CD4-positive, alpha-beta memory T cell (primary cell): ENCODE measurements around the gene ADGRG6. TPM values are rescaled to one million over a fixed set of nuclear protein-coding genes. Genes with fewer than 3 reads are reported as not detected.
A peak's percentile ranks its signal among the peaks of the same experiment; 100 is the strongest.

Source experiments
- CTCF ChIA-PET: fragments of 350-600 bp; sonication (Branson Sonifier 250); formaldehyde crosslinking; loops from one replicate; lab custom pipeline; 2021; ENCODE audit warnings: inconsistent platforms; ENCODE audit not compliant: partially characterized antibody; lab: Charles Lee
- POLR2A ChIA-PET: fragments of 350-600 bp; sonication (Branson Sonifier 250); formaldehyde crosslinking; loops from one replicate; lab custom pipeline; 2021; ENCODE audit not compliant: partially characterized antibody; lab: Charles Lee
- DNase-seq, 5 donors: peaks; one replicate each; pipeline versions ENCODE4 v3.0.0 to v3.0.0-alpha.2; 2020 to 2022; ENCODE audit warnings: mixed read lengths in 1 of 5
- H3K27ac ChIP-seq: one replicate; pipeline ENCODE4 v1.7.0; 2013; ENCODE audit warnings: low read depth, low read length
- H3K27me3 ChIP-seq: 2 replicates; pipeline ENCODE4 v1.7.0; 2013; ENCODE audit warnings: mild to moderate bottlenecking, low read length, moderate library complexity; ENCODE audit not compliant: insufficient read depth
- H3K36me3 ChIP-seq: 2 replicates; pipeline ENCODE4 v1.7.0; 2013; ENCODE audit warnings: mild to moderate bottlenecking, low read length, moderate library complexity; ENCODE audit not compliant: insufficient read depth
- H3K4me1 ChIP-seq: 2 replicates; pipeline ENCODE4 v1.7.0; 2013; ENCODE audit warnings: mild to moderate bottlenecking, low read length, moderate library complexity; ENCODE audit not compliant: insufficient read depth
- H3K4me3 ChIP-seq, 2 donors: one replicate each; pipeline ENCODE4 v1.7.0; 2013; ENCODE audit warnings: low read length in 2 of 2, mild to moderate bottlenecking in 1 of 2
- H3K9me3 ChIP-seq, 2 donors: one replicate each; pipeline ENCODE4 v1.7.0; 2013; ENCODE audit warnings: low read length in 2 of 2, control low read depth in 1 of 2; ENCODE audit not compliant: control insufficient read depth in 1 of 2
- H3K27ac Mint-ChIP-seq, 7 donors: one replicate each; pipeline ENCODE4 v1.8.0; 2020 to 2021; ENCODE audit warnings: mixed read lengths in 7 of 7, mild to moderate bottlenecking in 6 of 7, inconsistent platforms in 3 of 7, moderate library complexity in 3 of 7
- H3K27me3 Mint-ChIP-seq, 2 donors: one replicate each; pipeline ENCODE4 v1.8.0; 2020 to 2021; ENCODE audit warnings: mixed read lengths in 2 of 2
- H3K36me3 Mint-ChIP-seq, 2 donors: one replicate each; pipeline ENCODE4 v1.8.0; 2020 to 2021; ENCODE audit warnings: mixed read lengths in 2 of 2, inconsistent platforms in 1 of 2, mild to moderate bottlenecking in 1 of 2
- H3K4me1 Mint-ChIP-seq, 4 donors: one replicate each; pipeline ENCODE4 v1.8.0; 2020 to 2021; ENCODE audit warnings: mixed read lengths in 4 of 4, mild to moderate bottlenecking in 1 of 4
- H3K4me3 Mint-ChIP-seq, 8 donors: one replicate each; pipeline ENCODE4 v1.8.0; 2020 to 2021; ENCODE audit warnings: mixed read lengths in 8 of 8, mild to moderate bottlenecking in 7 of 8, moderate library complexity in 6 of 8, inconsistent platforms in 3 of 8
- H3K9me3 Mint-ChIP-seq, 8 donors: one replicate each; pipeline ENCODE4 v1.8.0; 2020 to 2021; ENCODE audit warnings: mixed read lengths in 8 of 8, mild to moderate bottlenecking in 5 of 8, inconsistent platforms in 3 of 8, moderate library complexity in 1 of 8
- intact Hi-C: fragments of 100-400 bp; cut with micrococcal nuclease; formaldehyde crosslinking; loops from one replicate; pipeline ENCODE4 v1.15.1; 2023
- polyA plus RNA-seq, 2 donors: library from polyadenylated mRNA; unstranded; fragments of 300-500 nt; fragmentation: Illumina TruSeq; gene quantifications; one replicate each; pipeline ENCODE4 v1.2.3, GENCODE V29; 2021
- total RNA-seq, 2 experiments: library from RNA; stranded (reverse); gene quantifications; one replicate each; pipeline ENCODE4 v1.2.3, GENCODE V29; 2021

Gene ADGRG6
- total and polyA plus RNA-seq, 4 experiments from 2014 or later, result 0.22 to 0.47 TPM; not detected in 2

- no peak overlapping the region for H3K27ac ChIP-seq
- H3K9me3 ChIP-seq, result no peaks in the 10 kb centered on the region
- H3K4me1 ChIP-seq, result no peaks in the 10 kb centered on the region
- H3K27me3 Mint-ChIP-seq, result peaks cover 0 to under 1% of the 10 kb centered on the region in 2 donors
- no peaks in the 10 kb centered on the region for H3K36me3 ChIP-seq
- POLR2A ChIA-PET, result no interaction called here
- CTCF ChIA-PET, result interaction anchor here (1.0 to 3.4 kb wide), 5 partner anchors 93 to 1538 kb away, joined by 3 to 47 read pairs (median 14); no protein-coding TSS in a partner anchor
- no peaks in the 10 kb centered on the region for H3K27me3 ChIP-seq
- no peak overlapping the region for H3K4me3 Mint-ChIP-seq
- intact Hi-C loops, result no loop called here
- peaks cover 0 to 2% (median 0%) of the 10 kb centered on the region in 8 donors for H3K9me3 Mint-ChIP-seq
- no peak overlapping the region for H3K27ac Mint-ChIP-seq
- no peak for DNase-seq
- H3K36me3 Mint-ChIP-seq, result no peaks in the 10 kb centered on the region
- peaks cover 0 to 5% (median 2%) of the 10 kb centered on the region in 4 donors for H3K4me1 Mint-ChIP-seq
- H3K4me3 ChIP-seq, result no peak overlapping the region
Measured at GRCh38 chr6:142476452-142476851, 174.6 kb downstream of the ADGRG6 start.

- no peak overlapping the region for H3K27ac Mint-ChIP-seq
- CTCF ChIA-PET, result interaction anchor here (0.9 kb wide), 1 partner anchor 91 kb away, joined by 3 read pairs; no protein-coding TSS in a partner anchor
- no peak for DNase-seq
- H3K4me3 Mint-ChIP-seq, result no peak overlapping the region
- H3K9me3 Mint-ChIP-seq, result peaks cover 0 to 2% (median 0%) of the 10 kb centered on the region in 8 donors
- peaks cover 0 to 5% (median 2%) of the 10 kb centered on the region in 4 donors for H3K4me1 Mint-ChIP-seq
- H3K27me3 ChIP-seq, result no peaks in the 10 kb centered on the region
- no peak overlapping the region for H3K27ac ChIP-seq
- POLR2A ChIA-PET, result no interaction called here
- intact Hi-C loops, result no loop called here
- no peaks in the 10 kb centered on the region for H3K36me3 ChIP-seq
- no peaks in the 10 kb centered on the region for H3K36me3 Mint-ChIP-seq
- H3K4me1 ChIP-seq, result no peaks in the 10 kb centered on the region
- no peaks in the 10 kb centered on the region for H3K9me3 ChIP-seq
- H3K27me3 Mint-ChIP-seq, result peaks cover 2 to 7% of the 10 kb centered on the region in 2 donors
- H3K4me3 ChIP-seq, result no peak overlapping the region
Measured at GRCh38 chr6:142478117-142478516, 176.3 kb downstream of the ADGRG6 start.

GRCh38 chr6:142481466-142481865 lies 179.7 kb downstream of the ADGRG6 start:
- peaks cover 2 to 8% of the 10 kb centered on the region in 2 donors for H3K27me3 Mint-ChIP-seq
- no peak overlapping the region for H3K27ac Mint-ChIP-seq
- H3K4me1 ChIP-seq, result no peaks in the 10 kb centered on the region
- CTCF ChIA-PET, result interaction anchor here (3.2 kb wide), 1 partner anchor 9 kb away, joined by 14 read pairs; no protein-coding TSS in a partner anchor
- intact Hi-C loops, result no loop called here
- H3K4me3 Mint-ChIP-seq, result peak overlapping the region in 1 of 8 donors; percentile 2
- H3K9me3 ChIP-seq, result no peaks in the 10 kb centered on the region
- H3K9me3 Mint-ChIP-seq, result peaks cover 0 to 4% (median 0%) of the 10 kb centered on the region in 8 donors
- no peaks in the 10 kb centered on the region for H3K36me3 ChIP-seq
- H3K27ac ChIP-seq, result no peak overlapping the region
- H3K4me3 ChIP-seq, result no peak overlapping the region
- peaks cover 0 to 2% (median 0%) of the 10 kb centered on the region in 4 donors for H3K4me1 Mint-ChIP-seq
- POLR2A ChIA-PET, result no interaction called here
- no peaks in the 10 kb centered on the region for H3K36me3 Mint-ChIP-seq
- no peaks in the 10 kb centered on the region for H3K27me3 ChIP-seq
- DNase-seq, result no peak

GRCh38 chr6:142482249-142482648 lies 180.4 kb downstream of the ADGRG6 start:
- H3K4me3 ChIP-seq, result no peak overlapping the region
- Mint-ChIP-seq H3K9me3 (peaks cover 0 to 4% (median 0%) of the 10 kb centered on the region in 8 donors), H3K36me3 (no peaks in the 10 kb centered on the region), H3K4me1 (peaks cover 0 to 2% (median 0%) of the 10 kb centered on the region in 4 donors), H3K27me3 (peaks cover 2 to 8% of the 10 kb centered on the region in 2 donors), H3K4me3 (no peak overlapping the region), H3K27ac (no peak overlapping the region)
- POLR2A ChIA-PET, result no interaction called here
- H3K27me3 ChIP-seq, result no peaks in the 10 kb centered on the region
- DNase-seq, result no peak
- no peaks in the 10 kb centered on the region for H3K9me3 ChIP-seq
- intact Hi-C loops, result no loop called here
- no peaks in the 10 kb centered on the region for H3K4me1 ChIP-seq
- H3K27ac ChIP-seq, result no peak overlapping the region
- no peaks in the 10 kb centered on the region for H3K36me3 ChIP-seq
- CTCF ChIA-PET, result interaction anchor here (3.2 kb wide), 1 partner anchor 10 kb away, joined by 14 read pairs; no protein-coding TSS in a partner anchor

- ChIA-PET POLR2A (no interaction called here), CTCF (interaction anchor here (0.5 to 3.4 kb wide), 3 partner anchors 8 to 992 kb away, joined by 3 to 20 read pairs (median 14); no protein-coding TSS in a partner anchor)
- DNase-seq, result no peak
- no peaks in the 10 kb centered on the region for H3K4me1 ChIP-seq
- Mint-ChIP-seq H3K27ac (no peak overlapping the region), H3K36me3 (no peaks in the 10 kb centered on the region), H3K4me1 (peaks cover 0 to 1% (median 0%) of the 10 kb centered on the region in 4 donors), H3K4me3 (no peak overlapping the region), H3K9me3 (peaks cover 0 to 4% (median 0%) of the 10 kb centered on the region in 8 donors), H3K27me3 (peaks cover 2 to 10% of the 10 kb centered on the region in 2 donors)
- H3K36me3 ChIP-seq, result no peaks in the 10 kb centered on the region
- no peaks in the 10 kb centered on the region for H3K9me3 ChIP-seq
- no peak overlapping the region for H3K27ac ChIP-seq
- no peaks in the 10 kb centered on the region for H3K27me3 ChIP-seq
- H3K4me3 ChIP-seq, result no peak overlapping the region
- intact Hi-C loops, result no loop called here
Measured at GRCh38 chr6:142482974-142483373, 181.2 kb downstream of the ADGRG6 start.

- Histone ChIP-seq H3K36me3 (no peaks in the 10 kb centered on the region), H3K27me3 (no peaks in the 10 kb centered on the region), H3K27ac (no peak overlapping the region), H3K9me3 (no peaks in the 10 kb centered on the region), H3K4me1 (no peaks in the 10 kb centered on the region), H3K4me3 (no peak overlapping the region)
- Mint-ChIP-seq H3K9me3 (peaks cover 0 to 4% (median 0%) of the 10 kb centered on the region in 8 donors), H3K27me3 (peaks cover 3 to 10% of the 10 kb centered on the region in 2 donors), H3K4me1 (peaks cover 0 to 2% (median 0%) of the 10 kb centered on the region in 4 donors), H3K4me3 (no peak overlapping the region), H3K27ac (no peak overlapping the region), H3K36me3 (no peaks in the 10 kb centered on the region)
- intact Hi-C loops, result no loop called here
- POLR2A ChIA-PET, result no interaction called here
- CTCF ChIA-PET, result interaction anchor here (3.4 kb wide), 1 partner anchor 10 kb away, joined by 20 read pairs; no protein-coding TSS in a partner anchor
- no peak for DNase-seq
Measured at GRCh38 chr6:142485256-142485655, 183.4 kb downstream of the ADGRG6 start.

- CTCF ChIA-PET, result interaction anchor here (1.6 kb wide), 1 partner anchor 15 kb away, joined by 5 read pairs; no protein-coding TSS in a partner anchor
- intact Hi-C loops, result no loop called here
Measured at GRCh38 chr6:142489722-142490610, 188.2 kb downstream of the ADGRG6 start.

More at GRCh38 chr6:142489722-142490610, 188.2 kb downstream of the ADGRG6 start:
- Histone ChIP-seq H3K36me3 (no peaks in the 10 kb centered on the region), H3K27ac (no peak overlapping the region), H3K4me3 (no peak overlapping the region), H3K4me1 (no peaks in the 10 kb centered on the region), H3K27me3 (no peaks in the 10 kb centered on the region), H3K9me3 (no peaks in the 10 kb centered on the region)
- no peak for DNase-seq
- Mint-ChIP-seq H3K27me3 (peaks cover 3 to 10% of the 10 kb centered on the region in 2 donors), H3K9me3 (peaks cover 0 to 4% (median 0%) of the 10 kb centered on the region in 8 donors), H3K27ac (no peak overlapping the region), H3K4me3 (no peak overlapping the region), H3K36me3 (no peaks in the 10 kb centered on the region), H3K4me1 (peaks cover 0 to 2% (median 0%) of the 10 kb centered on the region in 4 donors)
- POLR2A ChIA-PET, result interaction anchor here (0.7 kb wide), 1 partner anchor 65 kb away, joined by 3 read pairs; no protein-coding TSS in a partner anchor
